ENCODE data around the gene LRP4. TPM values are rescaled to one million over a fixed set of nuclear protein-coding genes. Genes with fewer than 3 reads are reported as not detected.

LRP4 gene
- total and polyA plus RNA-seq, 2 of the 8 experiments (the other 6 are each of a cell fraction or from before 2014, with no cell fraction given), result 5.4 to 22.1 TPM

- TF ChIP-seq KDM1A (IDR thresholded peaks at IDR 0.05; ENCODE audit: borderline replicate concordance, low read length) (no peak), POLR2AphosphoS5 (IDR thresholded peaks at IDR 0.05; ENCODE audit: low read depth, low read length) (no peak)
These were observed 22.5 kb downstream of the LRP4 start (continued) for GRCh38 chr11:46895821-46896220.
